NCI-H446 treated with DMSO at 0.1 percent for 48 hours (cell line): ENCODE data around the gene LRRC70.

Experiments
- DNase-seq: peaks from one replicate; lab custom pipeline; 2025; lab: John Stamatoyannopoulos, UW

LRRC70 gene

GRCh38 chr5:62575489-62575888 is 3.1 kb upstream of the LRRC70 start:
- no peak for DNase-seq

- no peak for DNase-seq
These were observed 1.9 kb upstream of the LRRC70 start for GRCh38 chr5:62576570-62577170.

GRCh38 chr5:62577488-62577887 is 1.1 kb upstream of the LRRC70 start:
- no peak for DNase-seq

- DNase-seq = no peak
These were observed 1.1 kb downstream of the LRRC70 start for GRCh38 chr5:62579761-62580160.

GRCh38 chr5:62581836-62582597 is 3.4 kb downstream of the LRRC70 start:
- no peak for DNase-seq

GRCh38 chr5:62584391-62584790 is 5.8 kb downstream of the LRRC70 start:
- no peak for DNase-seq

GRCh38 chr5:62585306-62585705 is 6.7 kb downstream of the LRRC70 start:
- DNase-seq = no peak

- no peak for DNase-seq
These were observed 7.1 kb downstream of the LRRC70 start for GRCh38 chr5:62585751-62586150.

- DNase-seq = no peak
These were observed 9.1 kb downstream of the LRRC70 start for GRCh38 chr5:62587737-62588136.

GRCh38 chr5:62588668-62589067 is 10.0 kb downstream of the LRRC70 start:
- DNase-seq = no peak

GRCh38 chr5:62589504-62589903 is 10.9 kb downstream of the LRRC70 start:
- no peak for DNase-seq

GRCh38 chr5:62590387-62590786 is 11.8 kb downstream of the LRRC70 start:
- no peak for DNase-seq

- DNase-seq = no peak
These were observed 13.9 kb downstream of the LRRC70 start for GRCh38 chr5:62592558-62592957.

GRCh38 chr5:62593331-62593730 is 14.7 kb downstream of the LRRC70 start:
- DNase-seq = no peak

GRCh38 chr5:62594364-62594984 is 15.9 kb downstream of the LRRC70 start:
- no peak for DNase-seq

- no peak for DNase-seq
These were observed 17.5 kb downstream of the LRRC70 start for GRCh38 chr5:62596096-62596495.

- no peak for DNase-seq
These were observed 18.1 kb downstream of the LRRC70 start for GRCh38 chr5:62596691-62597090.

GRCh38 chr5:62597314-62597713 is 18.7 kb downstream of the LRRC70 start:
- no peak for DNase-seq

- DNase-seq = no peak
These were observed 22.1 kb downstream of the LRRC70 start for GRCh38 chr5:62600560-62601252.

- DNase-seq = no peak
These were observed 25.3 kb downstream of the LRRC70 start for GRCh38 chr5:62603934-62604333.

- DNase-seq = no peak
These were observed 27.0 kb downstream of the LRRC70 start for GRCh38 chr5:62605638-62606037.

GRCh38 chr5:62606878-62607277 is 28.3 kb downstream of the LRRC70 start:
- DNase-seq = no peak

GRCh38 chr5:62607615-62608014 is 29.0 kb downstream of the LRRC70 start:
- no peak for DNase-seq
